ENCODE results near the gene CCNC.

Gene CCNC

DNA sequence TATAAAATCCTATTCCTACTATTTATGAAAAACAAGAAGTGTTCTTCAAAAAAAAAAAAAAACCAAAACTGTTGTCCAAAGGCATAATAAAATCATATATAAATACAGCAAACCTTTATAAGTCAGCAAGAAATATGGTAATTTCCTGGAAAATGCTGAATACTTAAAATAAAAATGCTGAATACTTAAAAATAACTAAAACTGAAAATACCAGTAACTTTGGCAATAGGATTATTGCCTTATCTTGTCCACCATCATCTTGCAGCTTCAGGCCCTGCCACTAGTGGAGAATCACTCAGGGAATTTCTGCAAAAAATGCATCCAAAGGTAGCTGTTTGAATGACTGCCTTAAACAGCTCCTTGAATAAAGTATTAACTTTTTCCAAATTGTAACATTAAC is 24.5 kb downstream of the CCNC start:
- no peak for DNase-seq

DNA sequence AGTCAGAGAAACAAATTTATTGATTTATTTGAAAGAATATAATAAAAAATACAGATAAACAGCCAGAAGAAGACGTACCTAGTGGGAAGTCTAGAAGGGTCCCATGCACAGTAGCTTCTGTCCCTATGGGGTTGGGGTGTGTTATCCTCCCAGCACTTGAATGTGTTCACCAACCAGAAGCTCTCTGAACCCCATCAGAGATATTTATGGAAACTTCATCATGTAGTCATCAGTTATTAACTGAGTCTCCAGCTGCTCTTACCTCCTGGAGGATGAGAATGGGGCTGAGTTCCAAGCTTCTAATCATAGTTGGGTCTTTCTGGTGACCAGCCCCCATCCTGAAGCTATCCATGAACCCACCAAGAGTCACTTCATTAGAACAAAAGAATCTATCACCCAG is 37.8 kb downstream of the CCNC start:
- no peak for DNase-seq

DNA sequence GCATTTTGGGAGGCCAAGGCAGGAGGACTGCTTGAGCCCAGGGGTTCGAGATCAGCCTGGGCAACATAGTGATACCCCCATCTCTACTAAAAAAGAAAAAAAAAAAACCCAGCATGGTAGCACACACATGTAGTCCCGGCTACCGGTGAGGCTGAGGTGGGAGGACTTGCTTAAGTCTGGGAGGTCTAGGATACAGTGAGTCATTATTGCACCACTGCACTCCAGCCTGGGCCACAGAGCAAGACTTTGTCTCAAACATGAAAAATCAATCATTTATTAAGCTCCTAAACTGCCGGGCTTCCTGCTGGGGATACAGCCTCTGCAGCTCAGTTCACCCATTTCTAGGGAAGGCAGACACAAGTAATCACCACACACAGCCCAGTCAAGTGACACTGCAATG is 45.9 kb downstream of the CCNC start:
- DNase-seq: no peak

DNA sequence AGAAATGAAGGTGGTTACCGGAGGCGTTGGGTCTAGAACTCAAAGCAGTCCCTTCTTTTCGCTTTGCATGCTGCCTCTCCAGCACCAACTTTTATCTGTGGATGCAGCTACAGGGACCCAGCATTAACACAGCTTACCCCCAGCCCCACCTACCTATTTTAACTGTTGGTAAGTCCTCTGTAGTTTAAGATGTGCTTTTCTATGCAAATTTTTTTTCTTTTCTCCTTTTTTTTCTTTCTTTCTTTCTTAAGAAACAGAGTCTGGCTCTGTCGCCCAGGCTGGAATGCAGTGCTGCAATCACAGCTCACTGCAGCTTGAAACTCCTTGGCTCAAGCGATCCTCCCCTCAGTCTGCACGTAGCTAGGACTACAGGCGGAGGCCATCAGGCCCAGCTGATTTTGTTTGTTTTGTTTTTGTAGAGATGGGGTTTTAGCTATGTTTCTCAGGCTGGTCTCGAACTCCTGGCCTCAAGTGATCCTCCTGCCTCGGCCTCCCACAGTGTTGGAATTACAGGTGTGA is 46.8 kb downstream of the CCNC start:
- no peak for DNase-seq

- DNase-seq: peak; percentile 28 to 46 (median 33)
These were observed 47.4 kb downstream of the CCNC start for GRCh38 chr6:99520855-99521632.

DNA sequence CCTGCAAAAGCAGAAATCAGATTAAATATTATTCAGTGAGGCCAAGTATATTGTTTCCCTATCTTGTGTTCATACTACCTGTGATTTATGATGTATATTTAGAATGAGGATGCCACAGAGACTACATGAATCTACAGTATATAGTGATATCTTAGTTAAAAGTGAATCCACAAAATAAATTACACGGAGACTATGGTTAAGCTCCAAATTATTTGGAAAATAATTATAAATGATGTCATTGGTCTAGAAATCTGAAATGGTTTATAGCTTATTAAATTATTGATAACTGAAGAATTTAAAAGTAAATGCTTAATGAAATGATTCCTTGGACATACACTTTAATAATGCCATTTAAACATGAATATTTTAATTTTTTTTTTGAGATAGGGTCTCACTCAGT is 49.0 kb downstream of the CCNC start:
- no peak for DNase-seq

DNA sequence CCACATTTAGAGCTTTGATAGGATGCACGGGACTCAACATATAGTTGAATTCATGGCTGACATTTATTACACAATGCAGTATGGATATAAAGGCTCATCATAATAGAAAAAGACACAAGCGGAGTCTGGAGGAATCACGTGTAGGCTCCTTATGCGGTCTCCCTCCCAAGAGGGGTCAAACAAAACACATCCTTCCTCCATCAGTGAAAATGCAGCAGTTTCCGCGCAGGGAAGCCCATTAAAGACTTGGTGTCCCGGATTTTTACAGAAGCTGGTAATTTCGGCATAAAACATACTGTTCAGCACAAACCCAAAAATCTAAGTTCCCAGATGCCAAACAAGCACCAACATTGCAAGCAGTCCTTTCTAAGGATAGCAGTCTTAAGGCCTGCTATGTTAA is 54.4 kb downstream of the CCNC start:
- DNase-seq: no peak

DNA sequence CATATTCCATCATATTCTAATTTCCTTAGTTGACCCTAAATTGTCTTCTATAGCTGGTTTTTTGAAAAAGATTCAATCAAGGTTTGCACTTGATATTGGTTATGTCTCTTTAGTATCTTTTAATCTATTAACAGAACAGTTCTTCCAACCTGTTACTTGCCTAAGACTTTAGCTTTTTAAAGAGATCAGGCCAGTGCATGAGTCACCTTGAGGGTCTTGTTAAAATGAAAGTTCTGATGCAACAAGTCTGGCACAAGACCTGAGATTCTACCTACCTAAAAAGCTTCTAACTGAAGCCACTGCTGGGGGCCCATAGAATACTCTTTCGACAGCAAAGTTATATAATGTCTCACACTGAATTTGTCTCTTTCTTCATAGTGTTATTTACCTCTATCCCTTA is 56.4 kb downstream of the CCNC start:
- no peak for DNase-seq

DNA sequence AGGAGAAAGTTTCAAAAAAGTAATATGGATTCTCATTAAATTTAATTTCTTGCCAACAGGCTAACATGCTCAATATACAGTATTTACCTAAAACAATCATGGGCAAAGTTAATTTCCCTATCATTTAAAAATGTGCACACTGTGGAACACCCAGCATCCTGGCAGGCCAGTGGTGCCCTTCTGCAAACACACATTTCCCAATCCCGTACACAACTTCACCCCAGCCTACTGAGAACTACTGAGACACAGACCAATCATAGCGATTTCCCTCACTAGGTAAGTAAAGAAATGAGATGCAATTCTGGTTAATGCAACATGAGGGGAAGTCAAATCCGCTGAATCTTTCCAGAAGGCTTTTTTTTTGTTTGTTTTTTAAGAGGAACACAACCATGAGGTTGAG is 60.8 kb downstream of the CCNC start:
- DNase-seq: no peak

DNA sequence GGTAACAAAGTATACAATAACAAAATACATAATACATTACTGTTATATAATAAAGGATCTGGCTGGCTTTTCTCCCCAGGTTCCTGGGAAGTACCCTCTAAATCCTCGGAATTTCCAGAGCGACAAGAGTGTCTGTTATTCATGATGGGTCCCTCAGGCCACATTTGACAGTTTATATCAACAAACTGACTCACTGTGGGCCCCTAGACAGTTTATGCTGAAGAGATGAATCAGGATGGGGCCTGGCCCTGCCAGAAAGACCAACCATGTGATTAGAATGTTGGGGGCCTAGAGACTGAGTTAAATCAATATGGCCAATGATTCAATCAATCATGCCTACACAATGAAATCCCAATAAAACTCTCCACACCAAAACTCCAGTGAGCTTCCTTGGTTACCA is 66.7 kb downstream of the CCNC start:
- no peak for DNase-seq

- DNase-seq: no peak
These were observed 70.0 kb downstream of the CCNC start for GRCh38 chr6:99498421-99498820.

GRCh38 chr6:99495466-99495865 is 73.0 kb downstream of the CCNC start:
- no peak for DNase-seq

All from activated CD4-positive, CD25-positive, alpha-beta regulatory T cell (primary cell).